HepG2 (cell line): ENCODE results near the gene NME4. TPM values are rescaled to one million over a fixed set of nuclear protein-coding genes. Genes with fewer than 3 reads are reported as not detected.
A peak's percentile ranks its signal among the peaks of the same experiment; 100 is the strongest.

Experiments used
- ATAC-seq: fragments of 200-7000 bp; cut with Tn5 transposase; 3 replicates; pipeline ENCODE4 v1.9.1; 2020; ENCODE audit warnings: mild to moderate bottlenecking, moderate library complexity
- BruUV-seq: library from RNA; stranded (reverse); fragments of 400-500 nt; replicated peaks from 2 replicates; lab custom pipeline; 2021; lab: Mats Ljungman, UMichigan
- CTCF ChIA-PET: fragments of 300-600 bp; formaldehyde crosslinking; extraction: SDS; loops from one replicate; lab custom pipeline; 2021; ENCODE audit warnings: low total read pairs, inconsistent platforms, low intra/inter-chr PET ratio; lab: Yijun Ruan, JAX
- POLR2A ChIA-PET: fragments of 350-600 bp; sonication (Branson Sonifier 250); formaldehyde crosslinking; loops from one replicate; lab custom pipeline; 2020; ENCODE audit warnings: antibody characterized with exemption, inconsistent platforms; lab: Yijun Ruan, JAX
- DNase-seq: peaks from one replicate; pipeline ENCODE4 v3.0.0-alpha.2; 2015; ENCODE audit warnings: low spot score
- FAIRE-seq: peaks from 3 replicates; lab custom pipeline; 2011; peaks lifted over from hg19 to GRCh38; lab: Jason Lieb, UNC
- H2AFZ ChIP-seq: one replicate; pipeline ENCODE4 v1.6.1; 2011; ENCODE audit warnings: low read length, inconsistent platforms
- H3K27ac ChIP-seq: fragments of 300-600 bp; 3 replicates; pipeline ENCODE4 v1.8.0; 2011; ENCODE audit warnings: mixed run types, mild to moderate bottlenecking, mixed read lengths, low read length, inconsistent platforms; ENCODE audit not compliant: insufficient read depth; ENCODE audit errors: extremely low read length
- H3K27me3 ChIP-seq, 2 experiments: fragments of 200-600 bp in 1 of 2; 2 replicates in 1 of 2; 3 replicates in 1 of 2; pipeline versions ENCODE4 v1.6.0 to v1.8.0; 2011; ENCODE audit warnings: low read length in 2 of 2, mild to moderate bottlenecking in 2 of 2, moderate library complexity in 2 of 2, inconsistent platforms in 1 of 2; ENCODE audit not compliant: insufficient read depth in 2 of 2, control insufficient read depth in 1 of 2
- H3K36me3 ChIP-seq, 2 experiments: fragments of 200-600 bp in 1 of 2; replicated peaks in 1 of 2; 2 replicates in 1 of 2; 3 replicates in 1 of 2; pipeline versions ENCODE4 v1.5.1 to v1.8.0; 2011; ENCODE audit warnings: low read length in 2 of 2, inconsistent platforms in 1 of 2; ENCODE audit not compliant: insufficient read depth in 2 of 2, control insufficient read depth in 1 of 2
- H3K4me1 ChIP-seq: 2 replicates; pipeline ENCODE4 v1.5.1; 2012; ENCODE audit warnings: low read length, inconsistent platforms; ENCODE audit not compliant: insufficient read depth
- H3K4me2 ChIP-seq: 2 replicates; pipeline ENCODE4 v1.6.0; 2011; ENCODE audit warnings: low read depth, low read length, inconsistent platforms
- H3K4me3 ChIP-seq, 3 experiments: fragments of 200-600 bp in 1 of 3; sonication (generic), shearing (Covaris generic) in 1 of 3; replicated peaks in 1 of 3; 2 replicates each; pipeline ENCODE4 v1.5.1; 2011 to 2016; ENCODE audit warnings: low read length in 3 of 3, inconsistent platforms in 2 of 3, low read depth in 2 of 3, mild to moderate bottlenecking in 2 of 3, control low read depth in 1 of 3, mixed read lengths in 1 of 3; ENCODE audit not compliant: insufficient read depth in 1 of 3
- H3K79me2 ChIP-seq: one replicate; pipeline ENCODE4 v1.6.1; 2011; ENCODE audit warnings: low read length, inconsistent platforms; ENCODE audit not compliant: insufficient read depth
- H3K9ac ChIP-seq: 2 replicates; pipeline ENCODE4 v1.6.0; 2011; ENCODE audit warnings: mild to moderate bottlenecking, low read depth, low read length, inconsistent platforms; ENCODE audit not compliant: insufficient read depth
- H3K9me3 ChIP-seq: 2 replicates; pipeline ENCODE4 v1.5.1; 2012; ENCODE audit warnings: mild to moderate bottlenecking, low read length
- H4K20me1 ChIP-seq: 2 replicates; pipeline ENCODE4 v1.6.0; 2011; ENCODE audit warnings: inconsistent platforms, mild to moderate bottlenecking, low read length, moderate library complexity; ENCODE audit not compliant: insufficient read depth
- ATAD3A ChIP-seq: sonication (generic); formaldehyde crosslinking; IDR thresholded peaks from 2 replicates; pipeline ENCODE4 v1.4.0; 2020; ENCODE audit warnings: missing genetic modification reagents
- MIER2 ChIP-seq: IDR thresholded peaks from 2 replicates; pipeline ENCODE4 v1.6.1; 2016; ENCODE audit warnings: missing biosample characterization, missing genetic modification reagents
- PRMT3 ChIP-seq: sonication (generic); formaldehyde crosslinking; IDR thresholded peaks from 2 replicates; pipeline ENCODE4 v1.8.1; 2022; ENCODE audit warnings: low read depth, mild to moderate bottlenecking, moderate library complexity, missing genetic modification reagents, borderline replicate concordance
- SKI ChIP-seq: fragments of 450-650 bp; IDR thresholded peaks from one replicate; pipeline ENCODE4 v1.6.1; 2018; ENCODE audit warnings: mild to moderate bottlenecking; ENCODE audit not compliant: partially characterized antibody
- TFDP2 ChIP-seq: sonication (generic); formaldehyde crosslinking; IDR thresholded peaks from 2 replicates; pipeline ENCODE4 v1.4.0; 2020; ENCODE audit warnings: missing genetic modification reagents
- USF2 ChIP-seq, 2 experiments: sonication (generic) in 1 of 2; formaldehyde crosslinking in 1 of 2; IDR thresholded peaks; 2 replicates each; pipeline versions ENCODE4 v1.5.1 to v1.6.1; 2011 to 2020; ENCODE audit warnings: borderline replicate concordance in 1 of 2, low read depth in 1 of 2, low read length in 1 of 2, mild to moderate bottlenecking in 1 of 2, missing genetic modification reagents in 1 of 2, moderate library complexity in 1 of 2
- ZFP37 ChIP-seq: sonication (generic); formaldehyde crosslinking; IDR thresholded peaks from 2 replicates; pipeline ENCODE4 v1.4.0; 2020; ENCODE audit warnings: missing genetic modification reagents, borderline replicate concordance
- ZGPAT ChIP-seq: IDR thresholded peaks from 2 replicates; pipeline ENCODE4 v1.6.1; 2016; ENCODE audit warnings: mild to moderate bottlenecking
- ZNF44 ChIP-seq: sonication (generic); formaldehyde crosslinking; IDR thresholded peaks from 2 replicates; pipeline ENCODE4 v1.5.1; 2020; ENCODE audit warnings: mild to moderate bottlenecking, missing genetic modification reagents
- ZNF609 ChIP-seq: sonication (generic); formaldehyde crosslinking; IDR thresholded peaks from 2 replicates; pipeline ENCODE4 v1.4.0; 2020; ENCODE audit warnings: mild to moderate bottlenecking, missing genetic modification reagents, borderline replicate concordance
- WGBS: methylation state at CpG from one replicate; pipeline ENCODE4 v1.1.6; 2017; ENCODE audit warnings: low lambda C conversion rate; 5-methylcytosine and 5-hydroxymethylcytosine counted together
- in situ Hi-C: cut with HindIII; loops from 2 replicates; pipeline ENCODE4 v1.10.0; 2017; ENCODE audit warnings: low pct_unique_long_range_greater_than_20kb; ENCODE audit not compliant: extremely low pct_ligation_motif_present
- intact Hi-C: fragments of 100-400 bp; cut with micrococcal nuclease; formaldehyde crosslinking; loops from one replicate; pipeline ENCODE4 v1.10.0; 2022; ENCODE audit not compliant: unreplicated experiment
- polyA plus RNA-seq, 8 experiments: library from polyadenylated mRNA; depleted of rRNA in 3 of 8; stranded (reverse) in 7 of 8; unstranded in 1 of 8; fragments of >200 nt; fragmentation: Illumina TruSeq in 4 of 8; extraction: Trizol in 4 of 8; gene quantifications; 2 replicates each; pipeline versions ENCODE4 v1.2.1 to v1.2.3, GENCODE V29; 2011 to 2016; ENCODE audit warnings: low read depth in 4 of 8, missing spikeins in 1 of 8, mixed read lengths in 1 of 8; ENCODE audit not compliant: insufficient read depth in 1 of 8
- total RNA-seq, 5 experiments: library from RNA; depleted of rRNA; stranded (reverse); fragments of >200 nt; fragmentation: Illumina TruSeq; extraction: Trizol; gene quantifications; 2 replicates each; pipeline ENCODE4 v1.2.3, GENCODE V29; 2016; ENCODE audit warnings: low read depth in 1 of 5

NME4 gene
- total and polyA plus RNA-seq, 2 of the 13 experiments (the other 11 are each of a cell fraction or from before 2014, with no cell fraction given), result 121 to 263 TPM

- POLR2A ChIA-PET, result no interaction called here
- peak overlapping the region; percentile 20; the same call in 1 of the 2 replicates for H3K9ac ChIP-seq
- H3K79me2 ChIP-seq, result no peaks in the 10 kb centered on the region
- no TSS peak for BruUV-seq
- intact Hi-C loops, result no loop called here
- no peaks in the 10 kb centered on the region for H3K36me3 ChIP-seq
- H3K4me1 ChIP-seq, result peaks cover 90% of the 10 kb centered on the region
- no peak overlapping the region for H2AFZ ChIP-seq
- peak overlapping the region; percentile 61 for H3K4me2 ChIP-seq
- no peaks in the 10 kb centered on the region for H3K9me3 ChIP-seq
- H3K27me3 ChIP-seq, result peaks cover 1 to 10% of the 10 kb centered on the region in 2 experiments; a peak in 4 of 5 replicates
- in situ Hi-C loops, result no loop called here
- no peaks in the 10 kb centered on the region for H4K20me1 ChIP-seq
- H3K4me3 ChIP-seq, result peak overlapping the region in 1 of 3 experiments; percentile 52; a peak in 1 of 6 replicates
- CTCF ChIA-PET, result no interaction called here
- 14% methylated on average over 8 of the region's 19 CpGs for WGBS
- peak; percentile 66 for FAIRE-seq
- peak; percentile 67 for DNase-seq
- peak overlapping the region; percentile 62 for H3K27ac ChIP-seq
- peak; percentile 42 for ATAC-seq
- peak; percentile 35 for TF ChIP-seq SKI
- peak; percentile 58 for TF ChIP-seq TFDP2
- TF ChIP-seq ZFP37 (CRISPR knock-in tag), result peak; percentile 45; the same call in 1 of the 2 replicates
- peak; percentile 89 for TF ChIP-seq ZNF609 (CRISPR knock-in tag)
- no peak for TF ChIP-seq ATAD3A (CRISPR knock-in tag)
- 0 out of 2 replicates have a peak, but pooled peaks have one; percentile 49 for TF ChIP-seq ZNF44
- peak; percentile 63; the same call in 1 of the 2 replicates for TF ChIP-seq ZGPAT (CRISPR knock-in tag)
- no peak for TF ChIP-seq PRMT3 (CRISPR knock-in tag)
- no peak; the same call in 1 of the 2 replicates for TF ChIP-seq MIER2 (CRISPR knock-in tag)
- TF ChIP-seq USF2 (IDR thresholded peaks at IDR 0.05; ENCODE audit: low read depth, low read length), result no peak
- no peak; the same call in 1 of the 2 replicates for TF ChIP-seq USF2 (CRISPR knock-in tag; IDR thresholded peaks at IDR 0.05; ENCODE audit: borderline replicate concordance)
These were observed 37.8 kb upstream of the NME4 start for GRCh38 chr16:359067-359763.
